ENCODE data around the gene MPP3.

Gene MPP3

GRCh38 chr17:43757171-43757660 is 75.7 kb downstream of the MPP3 start:
- Histone ChIP-seq H3K36me3 (ENCODE audit: low read length) (no peaks in the 10 kb centered on the region), H3K27ac (ENCODE audit: low read depth, low read length) (no peak overlapping the region), H2AFZ (ENCODE audit: low read depth, low read length, severe bottlenecking) (no peak overlapping the region), H3K9ac (ENCODE audit: low read length) (no peak overlapping the region), H3K9me2 (replicated peaks; ENCODE audit: insufficient read depth, low read length) (no peaks in the 10 kb centered on the region), H4K20me1 (ENCODE audit: low read depth, low read length) (no peaks in the 10 kb centered on the region), H3K27me3 (ENCODE audit: low read length) (no peaks in the 10 kb centered on the region), H3K9me3 (ENCODE audit: insufficient read depth, low read length) (no peaks in the 10 kb centered on the region), H3F3A (ENCODE audit: insufficient read depth) (no peaks in the 10 kb centered on the region), H3K4me3 (ENCODE audit: insufficient read depth, low read length, poor library complexity, severe bottlenecking) (no peak overlapping the region), H3K4me2 (ENCODE audit: low read depth, low read length, poor library complexity, severe bottlenecking) (no peak overlapping the region), H3K79me2 (ENCODE audit: insufficient read depth, low read length) (no peaks in the 10 kb centered on the region)
- TF ChIP-seq CTCF (IDR thresholded peaks at IDR 0.05; ENCODE audit: insufficient read depth, low read length, poor library complexity, severe bottlenecking), result no peak
- TF ChIP-seq EZH2phosphoT487 (conservative IDR thresholded peaks at IDR 0.05; ENCODE audit: low read length), result no peak

GRCh38 chr17:43756201-43756600 is 76.7 kb downstream of the MPP3 start:
- no peaks in the 10 kb centered on the region for H3F3A ChIP-seq (ENCODE audit: insufficient read depth)
- no peaks in the 10 kb centered on the region for H4K20me1 ChIP-seq (ENCODE audit: low read depth, low read length)
- H3K9ac ChIP-seq (ENCODE audit: low read length), result no peak overlapping the region
- no peaks in the 10 kb centered on the region for H3K36me3 ChIP-seq (ENCODE audit: low read length)
- H3K4me2 ChIP-seq (ENCODE audit: low read depth, low read length, poor library complexity, severe bottlenecking), result no peak overlapping the region
- no peaks in the 10 kb centered on the region for H3K27me3 ChIP-seq (ENCODE audit: low read length)
- H3K9me3 ChIP-seq (ENCODE audit: insufficient read depth, low read length), result no peaks in the 10 kb centered on the region
- no peaks in the 10 kb centered on the region for H3K9me2 ChIP-seq (replicated peaks; ENCODE audit: insufficient read depth, low read length)
- H3K4me3 ChIP-seq (ENCODE audit: insufficient read depth, low read length, poor library complexity, severe bottlenecking), result no peak overlapping the region
- H3K79me2 ChIP-seq (ENCODE audit: insufficient read depth, low read length), result no peaks in the 10 kb centered on the region
- TF ChIP-seq EZH2phosphoT487 (conservative IDR thresholded peaks at IDR 0.05; ENCODE audit: low read length) (no peak), CTCF (IDR thresholded peaks at IDR 0.05; ENCODE audit: insufficient read depth, low read length, poor library complexity, severe bottlenecking) (no peak)
- no peak overlapping the region for H2AFZ ChIP-seq (ENCODE audit: low read depth, low read length, severe bottlenecking)
- H3K27ac ChIP-seq (ENCODE audit: low read depth, low read length), result no peak overlapping the region

GRCh38 chr17:43755389-43755875 is 77.5 kb downstream of the MPP3 start:
- H3K27ac ChIP-seq (ENCODE audit: low read depth, low read length), result no peak overlapping the region
- no peaks in the 10 kb centered on the region for H3K9me2 ChIP-seq (replicated peaks; ENCODE audit: insufficient read depth, low read length)
- H3K4me2 ChIP-seq (ENCODE audit: low read depth, low read length, poor library complexity, severe bottlenecking), result no peak overlapping the region
- no peaks in the 10 kb centered on the region for H3K79me2 ChIP-seq (ENCODE audit: insufficient read depth, low read length)
- no peaks in the 10 kb centered on the region for H3F3A ChIP-seq (ENCODE audit: insufficient read depth)
- H3K9me3 ChIP-seq (ENCODE audit: insufficient read depth, low read length), result no peaks in the 10 kb centered on the region
- H4K20me1 ChIP-seq (ENCODE audit: low read depth, low read length), result no peaks in the 10 kb centered on the region
- TF ChIP-seq EZH2phosphoT487 (conservative IDR thresholded peaks at IDR 0.05; ENCODE audit: low read length), result no peak
- no peak for TF ChIP-seq CTCF (IDR thresholded peaks at IDR 0.05; ENCODE audit: insufficient read depth, low read length, poor library complexity, severe bottlenecking)
- H3K9ac ChIP-seq (ENCODE audit: low read length), result no peak overlapping the region
- H3K36me3 ChIP-seq (ENCODE audit: low read length), result no peaks in the 10 kb centered on the region
- no peak overlapping the region for H2AFZ ChIP-seq (ENCODE audit: low read depth, low read length, severe bottlenecking)
- H3K27me3 ChIP-seq (ENCODE audit: low read length), result no peaks in the 10 kb centered on the region
- no peak overlapping the region for H3K4me3 ChIP-seq (ENCODE audit: insufficient read depth, low read length, poor library complexity, severe bottlenecking)

Data from SU-DHL-6 (cell line).